CD8-positive, alpha-beta memory T cell (primary cell): ENCODE results near the gene OR51V1. TPM values are rescaled to one million over a fixed set of nuclear protein-coding genes. Genes with fewer than 3 reads are reported as not detected.
A peak's percentile ranks its signal among the peaks of the same experiment; 100 is the strongest.

Source experiments
- CTCF ChIA-PET: fragments of 350-600 bp; sonication (Branson Sonifier 250); formaldehyde crosslinking; loops from one replicate; lab custom pipeline; 2021; ENCODE audit warnings: antibody characterized with exemption; lab: Charles Lee
- POLR2A ChIA-PET: fragments of 350-600 bp; sonication (Branson Sonifier 250); formaldehyde crosslinking; loops from one replicate; lab custom pipeline; 2021; ENCODE audit warnings: antibody characterized with exemption; lab: Charles Lee
- DNase-seq, 5 donors: peaks; one replicate each; pipeline versions ENCODE4 v3.0.0 to v3.0.0-alpha.2; 2020 to 2022; ENCODE audit warnings: mixed read lengths in 1 of 5
- H3K27ac ChIP-seq: one replicate; pipeline ENCODE4 v1.7.0; 2013; ENCODE audit warnings: low read depth, mild to moderate bottlenecking, low read length, moderate library complexity
- H3K27me3 ChIP-seq: 2 replicates; pipeline ENCODE4 v1.7.0; 2013; ENCODE audit warnings: low read length, mild to moderate bottlenecking; ENCODE audit not compliant: insufficient read depth, poor library complexity, severe bottlenecking
- H3K36me3 ChIP-seq: 2 replicates; pipeline ENCODE4 v1.7.0; 2013; ENCODE audit warnings: mild to moderate bottlenecking, low read length, moderate library complexity; ENCODE audit not compliant: insufficient read depth
- H3K4me1 ChIP-seq: 2 replicates; pipeline ENCODE4 v1.7.0; 2013; ENCODE audit warnings: mild to moderate bottlenecking, low read length, moderate library complexity; ENCODE audit not compliant: insufficient read depth
- H3K4me3 ChIP-seq: 2 replicates; pipeline ENCODE4 v1.7.0; 2013; ENCODE audit warnings: mild to moderate bottlenecking, low read length
- H3K9me3 ChIP-seq: 2 replicates; pipeline ENCODE4 v1.7.0; 2013; ENCODE audit warnings: mild to moderate bottlenecking, low read length
- H3K27ac Mint-ChIP-seq, 8 donors: one replicate each; pipeline ENCODE4 v1.8.0; 2020 to 2021; ENCODE audit warnings: mixed read lengths in 8 of 8, mild to moderate bottlenecking in 6 of 8, inconsistent platforms in 3 of 8, moderate library complexity in 3 of 8
- H3K27me3 Mint-ChIP-seq, 2 donors: one replicate each; pipeline ENCODE4 v1.8.0; 2020 to 2021; ENCODE audit warnings: mixed read lengths in 2 of 2, mild to moderate bottlenecking in 1 of 2, moderate library complexity in 1 of 2
- H3K36me3 Mint-ChIP-seq, 3 donors: one replicate each; pipeline ENCODE4 v1.8.0; 2020 to 2021; ENCODE audit warnings: mixed read lengths in 3 of 3, inconsistent platforms in 1 of 3, mild to moderate bottlenecking in 1 of 3
- H3K4me1 Mint-ChIP-seq, 3 donors: one replicate each; pipeline ENCODE4 v1.8.0; 2020 to 2021; ENCODE audit warnings: mixed read lengths in 3 of 3, inconsistent platforms in 1 of 3, mild to moderate bottlenecking in 1 of 3
- H3K4me3 Mint-ChIP-seq, 7 donors: one replicate each; pipeline ENCODE4 v1.8.0; 2020 to 2021; ENCODE audit warnings: mixed read lengths in 7 of 7, mild to moderate bottlenecking in 6 of 7, moderate library complexity in 4 of 7, inconsistent platforms in 2 of 7
- H3K9me3 Mint-ChIP-seq, 5 donors: one replicate each; pipeline ENCODE4 v1.8.0; 2020 to 2022; ENCODE audit warnings: mixed read lengths in 5 of 5, mild to moderate bottlenecking in 3 of 5, moderate library complexity in 2 of 5, inconsistent platforms in 1 of 5
- polyA plus RNA-seq: library from polyadenylated mRNA; unstranded; fragments of 300-500 nt; fragmentation: Illumina TruSeq; gene quantifications from one replicate; pipeline ENCODE4 v1.2.3, GENCODE V29; 2021
- total RNA-seq, 2 experiments: library from RNA; stranded (reverse); gene quantifications; one replicate each; pipeline ENCODE4 v1.2.3, GENCODE V29; 2021

OR51V1 gene
- total and polyA plus RNA-seq, 3 experiments from 2014 or later = not detected

DNA sequence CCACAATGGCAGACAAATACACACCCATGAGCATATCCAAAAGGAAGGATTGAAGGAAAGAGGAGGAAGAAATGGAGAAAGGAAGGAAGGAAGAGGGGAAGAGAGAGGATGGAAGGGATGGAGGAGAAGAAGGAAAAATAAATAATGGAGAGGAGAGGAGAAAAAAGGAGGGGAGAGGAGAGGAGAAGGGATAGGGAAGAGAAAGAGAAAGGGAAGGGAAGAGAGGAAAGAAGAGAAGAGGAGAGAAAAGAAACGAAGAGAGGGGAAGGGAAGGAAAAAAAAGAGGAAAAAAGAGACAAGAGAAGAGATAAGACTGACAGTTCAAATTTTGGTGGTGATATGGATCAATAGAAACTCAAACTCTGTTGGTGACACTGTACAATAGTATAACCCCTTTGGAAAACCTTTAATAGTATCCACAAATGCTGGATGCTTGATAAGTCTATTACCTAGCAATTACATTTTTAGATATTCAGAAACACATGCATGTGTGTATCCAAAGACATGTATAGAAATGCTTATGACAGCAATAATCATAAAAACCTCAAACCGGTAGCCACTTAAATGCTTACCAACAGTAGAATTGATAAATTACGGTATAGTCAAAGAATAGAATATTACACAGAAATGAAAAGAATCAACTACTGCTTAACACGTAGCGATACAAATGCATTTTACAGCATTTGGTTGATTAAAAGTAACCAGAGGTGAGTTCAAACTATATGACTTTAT lies 35.0 kb upstream of the OR51V1 start:
- no peak overlapping the region for H3K27ac ChIP-seq
- no peaks in the 10 kb centered on the region for H3K9me3 ChIP-seq
- ChIA-PET POLR2A (no interaction called here), CTCF (no interaction called here)
- H3K36me3 ChIP-seq = no peaks in the 10 kb centered on the region
- no peak overlapping the region for H3K27ac Mint-ChIP-seq
- no peak for DNase-seq
- no peak overlapping the region for H3K4me3 ChIP-seq
- no peak overlapping the region for H3K4me3 Mint-ChIP-seq
- H3K9me3 Mint-ChIP-seq = peaks cover 0 to 4% (median 0%) of the 10 kb centered on the region in 5 donors
- no peaks in the 10 kb centered on the region for H3K4me1 ChIP-seq
- H3K27me3 Mint-ChIP-seq = peaks cover 2 to 3% of the 10 kb centered on the region in 2 donors
- H3K4me1 Mint-ChIP-seq = peaks cover 0 to 3% (median 0%) of the 10 kb centered on the region in 3 donors
- H3K27me3 ChIP-seq = no peaks in the 10 kb centered on the region
- H3K36me3 Mint-ChIP-seq = no peaks in the 10 kb centered on the region

GRCh38 chr11:5234381-5234834 lies 33.9 kb upstream of the OR51V1 start, which contains the start of gene HBD:
Gene HBD, minus strand, starts transcription at chr11:5234483. Its CDS starts 50 bp downstream, at chr11:5234433.
- H3K4me1 Mint-ChIP-seq = peaks cover 0 to 3% (median 0%) of the 10 kb centered on the region in 3 donors
- Histone ChIP-seq H3K4me1 (no peaks in the 10 kb centered on the region), H3K36me3 (no peaks in the 10 kb centered on the region), H3K27ac (peak within 1 kb of the TSS; percentile 43), H3K9me3 (no peaks in the 10 kb centered on the region), H3K4me3 (no peak within 1 kb of the TSS), H3K27me3 (no peaks in the 10 kb centered on the region)
- no peak within 1 kb of the TSS for H3K27ac Mint-ChIP-seq
- POLR2A ChIA-PET = no interaction called here
- peaks cover 2 to 3% of the 10 kb centered on the region in 2 donors for H3K27me3 Mint-ChIP-seq
- CTCF ChIA-PET = no interaction called here
- no peak within 1 kb of the TSS for H3K4me3 Mint-ChIP-seq
- no peaks in the 10 kb centered on the region for H3K36me3 Mint-ChIP-seq
- peaks cover 0 to 4% (median 0%) of the 10 kb centered on the region in 5 donors for H3K9me3 Mint-ChIP-seq
- DNase-seq = no peak

GRCh38 chr11:5233307-5233706 lies 32.8 kb upstream of the OR51V1 start:
- H3K9me3 Mint-ChIP-seq = peaks cover 0 to 4% (median 0%) of the 10 kb centered on the region in 5 donors
- ChIA-PET CTCF (no interaction called here), POLR2A (no interaction called here)
- Histone ChIP-seq H3K27ac (no peak overlapping the region), H3K36me3 (no peaks in the 10 kb centered on the region), H3K4me1 (no peaks in the 10 kb centered on the region), H3K9me3 (no peaks in the 10 kb centered on the region), H3K4me3 (no peak overlapping the region), H3K27me3 (no peaks in the 10 kb centered on the region)
- H3K4me3 Mint-ChIP-seq = no peak overlapping the region
- H3K27me3 Mint-ChIP-seq = peaks cover 2 to 3% of the 10 kb centered on the region in 2 donors
- DNase-seq = no peak
- H3K36me3 Mint-ChIP-seq = no peaks in the 10 kb centered on the region
- H3K27ac Mint-ChIP-seq = no peak overlapping the region
- H3K4me1 Mint-ChIP-seq = peaks cover 0 to 3% (median 0%) of the 10 kb centered on the region in 3 donors

GRCh38 chr11:5232821-5233220 lies 32.3 kb upstream of the OR51V1 start:
- peaks cover 2 to 3% of the 10 kb centered on the region in 2 donors for H3K27me3 Mint-ChIP-seq

DNA sequence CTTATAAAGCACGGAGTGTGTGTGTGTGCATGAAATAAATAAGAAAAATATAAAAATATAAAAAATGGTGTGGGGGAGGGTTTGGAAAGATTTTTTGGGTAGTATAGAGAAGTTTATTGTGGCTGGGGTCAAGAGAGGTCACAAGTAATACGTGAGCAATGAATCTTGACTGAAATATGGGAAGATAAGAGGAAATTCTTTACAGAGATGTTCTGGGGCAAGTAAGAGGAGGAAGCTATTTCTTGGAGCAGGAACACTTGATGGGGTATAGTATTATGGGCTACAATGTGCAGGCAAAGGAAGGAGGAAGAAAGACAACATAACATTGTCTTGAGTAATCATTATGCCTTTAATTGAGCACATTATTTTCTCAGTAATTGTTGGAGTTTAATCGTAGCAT lies 31.7 kb upstream of the OR51V1 start:
- POLR2A ChIA-PET = no interaction called here
- Mint-ChIP-seq H3K36me3 (no peaks in the 10 kb centered on the region), H3K27ac (no peak overlapping the region), H3K9me3 (peaks cover 0 to 2% (median 0%) of the 10 kb centered on the region in 5 donors), H3K4me3 (no peak overlapping the region), H3K4me1 (peaks cover 0 to 3% (median 0%) of the 10 kb centered on the region in 3 donors), H3K27me3 (peaks cover 0 to 2% of the 10 kb centered on the region in 2 donors)
- CTCF ChIA-PET = no interaction called here
- Histone ChIP-seq H3K9me3 (no peaks in the 10 kb centered on the region), H3K4me3 (no peak overlapping the region), H3K36me3 (no peaks in the 10 kb centered on the region), H3K27ac (no peak overlapping the region), H3K4me1 (no peaks in the 10 kb centered on the region), H3K27me3 (no peaks in the 10 kb centered on the region)
- DNase-seq = no peak

More at GRCh38 chr11:5232821-5233220, 32.3 kb upstream of the OR51V1 start:
- DNase-seq = no peak
- H3K9me3 ChIP-seq = no peaks in the 10 kb centered on the region
- peaks cover 0 to 4% (median 0%) of the 10 kb centered on the region in 5 donors for H3K9me3 Mint-ChIP-seq
- no peaks in the 10 kb centered on the region for H3K27me3 ChIP-seq
- H3K4me3 ChIP-seq = no peak overlapping the region
- ChIA-PET CTCF (no interaction called here), POLR2A (no interaction called here)
- no peaks in the 10 kb centered on the region for H3K36me3 ChIP-seq
- no peaks in the 10 kb centered on the region for H3K4me1 ChIP-seq
- H3K4me1 Mint-ChIP-seq = peaks cover 0 to 3% (median 0%) of the 10 kb centered on the region in 3 donors
- no peak overlapping the region for H3K27ac ChIP-seq
- H3K27ac Mint-ChIP-seq = no peak overlapping the region
- no peaks in the 10 kb centered on the region for H3K36me3 Mint-ChIP-seq
- H3K4me3 Mint-ChIP-seq = no peak overlapping the region

- Mint-ChIP-seq H3K4me3 (no peak overlapping the region), H3K27me3 (peaks cover 0 to 2% of the 10 kb centered on the region in 2 donors), H3K36me3 (no peaks in the 10 kb centered on the region), H3K27ac (no peak overlapping the region), H3K9me3 (peaks cover 0 to 2% (median 0%) of the 10 kb centered on the region in 5 donors), H3K4me1 (peaks cover 0 to 3% (median 0%) of the 10 kb centered on the region in 3 donors)
- Histone ChIP-seq H3K4me3 (no peak overlapping the region), H3K27me3 (no peaks in the 10 kb centered on the region), H3K36me3 (no peaks in the 10 kb centered on the region), H3K9me3 (no peaks in the 10 kb centered on the region), H3K27ac (no peak overlapping the region), H3K4me1 (no peaks in the 10 kb centered on the region)
- CTCF ChIA-PET = no interaction called here
- POLR2A ChIA-PET = no interaction called here
- no peak for DNase-seq
Observed at GRCh38 chr11:5231111-5231510, 30.6 kb upstream of the OR51V1 start.

- no peak overlapping the region for H3K27ac Mint-ChIP-seq
- DNase-seq = no peak
- H3K36me3 Mint-ChIP-seq = no peaks in the 10 kb centered on the region
- Histone ChIP-seq H3K27ac (no peak overlapping the region), H3K4me3 (no peak overlapping the region), H3K4me1 (no peaks in the 10 kb centered on the region), H3K9me3 (no peaks in the 10 kb centered on the region), H3K27me3 (no peaks in the 10 kb centered on the region), H3K36me3 (no peaks in the 10 kb centered on the region)
- ChIA-PET CTCF (no interaction called here), POLR2A (no interaction called here)
- H3K4me3 Mint-ChIP-seq = no peak overlapping the region
- peaks cover 0 to 2% of the 10 kb centered on the region in 2 donors for H3K27me3 Mint-ChIP-seq
- H3K9me3 Mint-ChIP-seq = peaks cover 0 to 1% (median 0%) of the 10 kb centered on the region in 5 donors
- H3K4me1 Mint-ChIP-seq = peaks cover 0 to 3% (median 0%) of the 10 kb centered on the region in 3 donors
Observed at GRCh38 chr11:5230266-5230665, 29.8 kb upstream of the OR51V1 start.

DNA sequence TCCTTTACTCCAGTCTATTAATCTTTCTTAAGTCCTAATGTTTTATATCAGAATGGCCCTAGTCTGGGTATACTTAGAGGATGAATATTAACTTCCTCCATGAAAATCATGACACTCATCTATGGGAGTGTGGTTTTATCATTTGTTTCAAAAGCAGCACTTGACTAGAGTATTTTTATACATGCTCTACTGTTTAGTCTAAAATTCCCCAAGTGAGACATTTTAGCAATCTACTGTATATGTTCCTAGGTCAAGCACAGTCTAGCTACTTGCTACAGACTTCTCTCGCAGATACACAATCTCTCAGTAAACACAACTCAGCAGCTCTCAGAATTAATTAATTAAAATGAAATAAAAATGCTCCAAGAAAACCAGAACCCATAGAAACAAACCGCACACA lies 29.3 kb upstream of the OR51V1 start:
- no peak for DNase-seq
- H3K4me1 ChIP-seq = no peaks in the 10 kb centered on the region
- no peak overlapping the region for H3K27ac Mint-ChIP-seq
- POLR2A ChIA-PET = no interaction called here
- peaks cover 0 to 2% of the 10 kb centered on the region in 2 donors for H3K27me3 Mint-ChIP-seq
- H3K36me3 ChIP-seq = no peaks in the 10 kb centered on the region
- H3K36me3 Mint-ChIP-seq = no peaks in the 10 kb centered on the region
- no peaks in the 10 kb centered on the region for H3K9me3 Mint-ChIP-seq
- H3K27me3 ChIP-seq = no peaks in the 10 kb centered on the region
- H3K4me3 ChIP-seq = no peak overlapping the region
- H3K4me3 Mint-ChIP-seq = no peak overlapping the region
- H3K9me3 ChIP-seq = no peaks in the 10 kb centered on the region
- peaks cover 0 to 3% (median 0%) of the 10 kb centered on the region in 3 donors for H3K4me1 Mint-ChIP-seq
- CTCF ChIA-PET = no interaction called here
- no peak overlapping the region for H3K27ac ChIP-seq
